ENCODE data around the gene GALNT9.
"Not testable (repeated sequence)": the region's sequence is repeated elsewhere in the genome, so short reads cannot be mapped to it uniquely, and the experiment has no call there.

GALNT9 gene

GRCh38 chr12:132263451-132264049, 65.8 kb downstream of the GALNT9 start:
- no peak for FAIRE-seq

- FAIRE-seq, result no peak
Measured at GRCh38 chr12:132263061-132263360, 66.4 kb downstream of the GALNT9 start.

- FAIRE-seq, result no peak
Measured at GRCh38 chr12:132262256-132263060, 66.9 kb downstream of the GALNT9 start.

- FAIRE-seq, result no peak
Measured at GRCh38 chr12:132261328-132262138, 67.9 kb downstream of the GALNT9 start.

GRCh38 chr12:132260721-132261120, 68.7 kb downstream of the GALNT9 start:
- no peak for FAIRE-seq

GRCh38 chr12:132259872-132260695, 69.3 kb downstream of the GALNT9 start:
- FAIRE-seq, result no peak

GRCh38 chr12:132259364-132259871, 70.0 kb downstream of the GALNT9 start:
- FAIRE-seq, result no peak

GRCh38 chr12:132258543-132258942, 70.8 kb downstream of the GALNT9 start:
- FAIRE-seq, result no peak

- no peak for FAIRE-seq
Measured at GRCh38 chr12:132257955-132258490, 71.4 kb downstream of the GALNT9 start.

GRCh38 chr12:132257206-132257954, 72.0 kb downstream of the GALNT9 start:
- FAIRE-seq, result no peak

GRCh38 chr12:132256646-132257045, 72.7 kb downstream of the GALNT9 start:
- no peak for FAIRE-seq

- no peak for FAIRE-seq
Measured at GRCh38 chr12:132255642-132256041, 73.7 kb downstream of the GALNT9 start.

- FAIRE-seq, result no peak
Measured at GRCh38 chr12:132253698-132254480, 75.5 kb downstream of the GALNT9 start.

- not testable (repeated sequence) for FAIRE-seq
Measured at GRCh38 chr12:132252981-132253380, 76.4 kb downstream of the GALNT9 start.

- FAIRE-seq, result no peak
Measured at GRCh38 chr12:132251741-132252490, 77.5 kb downstream of the GALNT9 start.

- no peak for FAIRE-seq
Measured at GRCh38 chr12:132251310-132251709, 78.1 kb downstream of the GALNT9 start.

- no peak for FAIRE-seq
Measured at GRCh38 chr12:132250707-132251106, 78.7 kb downstream of the GALNT9 start.

- FAIRE-seq, result no peak
Measured at GRCh38 chr12:132249689-132250478, 79.5 kb downstream of the GALNT9 start.
